Muscle layer of duodenum (tissue), 2 donors: ENCODE measurements around the gene FLRT3.
A peak's percentile ranks its signal among the peaks of the same experiment; 100 is the strongest.

Source experiments
- H3K27ac ChIP-seq: one replicate; pipeline ENCODE4 v1.7.0; 2013; ENCODE audit warnings: mild to moderate bottlenecking, low read length
- H3K27me3 ChIP-seq: one replicate; pipeline ENCODE4 v1.7.0; 2013; ENCODE audit warnings: low read depth, mild to moderate bottlenecking, control low read depth, low read length
- H3K36me3 ChIP-seq, 2 donors: one replicate each; pipeline ENCODE4 v1.7.0; 2013; ENCODE audit warnings: low read length in 2 of 2, control low read depth in 1 of 2, mild to moderate bottlenecking in 1 of 2; ENCODE audit not compliant: insufficient read depth in 2 of 2, control insufficient read depth in 1 of 2
- H3K4me1 ChIP-seq, 2 donors: one replicate each; pipeline ENCODE4 v1.7.0; 2013; ENCODE audit warnings: low read length in 2 of 2, mild to moderate bottlenecking in 2 of 2, control low read depth in 1 of 2, moderate library complexity in 1 of 2; ENCODE audit not compliant: insufficient read depth in 2 of 2, control insufficient read depth in 1 of 2
- H3K4me3 ChIP-seq, 2 donors: one replicate each; pipeline ENCODE4 v1.7.0; 2013; ENCODE audit warnings: low read length in 2 of 2, low read depth in 1 of 2, mild to moderate bottlenecking in 1 of 2
- H3K9me3 ChIP-seq, 2 donors: one replicate each; pipeline ENCODE4 v1.7.0; 2013; ENCODE audit warnings: low read length in 2 of 2, control low read depth in 1 of 2, mild to moderate bottlenecking in 1 of 2; ENCODE audit not compliant: control insufficient read depth in 1 of 2
- donor health status: healthy.

FLRT3 gene

DNA sequence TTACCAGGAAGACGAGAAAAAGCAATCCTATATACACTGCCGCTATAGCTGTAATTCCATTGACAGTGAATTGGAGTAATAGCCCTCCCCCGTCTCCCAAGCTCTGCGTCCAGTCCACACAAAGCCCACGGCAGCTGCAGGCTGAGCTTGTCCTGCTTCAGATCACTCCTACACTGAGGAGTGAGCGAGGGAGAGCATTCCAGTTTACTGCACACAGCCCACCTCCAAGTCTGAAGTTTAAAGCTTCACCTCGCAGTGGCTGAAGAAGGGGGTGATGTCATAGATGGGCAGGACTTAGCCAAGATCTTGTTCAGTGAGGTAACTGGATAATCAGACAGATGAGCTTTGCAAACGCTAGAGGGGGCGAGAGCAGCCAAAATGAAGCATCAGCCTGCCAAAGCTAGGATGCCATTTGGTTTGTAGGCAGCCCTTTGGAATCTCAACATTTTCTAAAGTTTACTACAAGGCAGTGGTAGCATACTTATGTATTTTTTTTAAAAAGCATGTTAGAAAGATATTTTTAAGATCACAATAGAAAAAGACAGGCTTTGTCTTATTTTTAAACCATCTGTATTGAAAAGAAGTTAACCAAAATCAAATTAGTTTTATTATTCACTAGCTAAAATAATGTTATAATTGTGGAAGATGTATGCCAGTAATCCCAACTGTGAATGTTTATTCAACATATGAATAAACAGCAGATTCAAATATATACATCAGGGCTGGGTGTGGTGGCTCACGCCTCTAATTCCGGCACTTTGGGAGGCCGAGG is at the start of gene FLRT3:
Gene FLRT3 (minus strand): TSS at position 213 of the 772 bp plus-strand sequence. CDS start 10,106 bp downstream, outside the sequence.
- Histone ChIP-seq H3K4me1 (peaks cover 0 to 4% of the 10 kb centered on the region in 2 donors), H3K4me3 (peak within 1 kb of the TSS; percentile 66 to 83), H3K27me3 (no peaks in the 10 kb centered on the region), H3K36me3 (no peaks in the 10 kb centered on the region), H3K9me3 (no peaks in the 10 kb centered on the region), H3K27ac (peak within 1 kb of the TSS; percentile 74)

DNA sequence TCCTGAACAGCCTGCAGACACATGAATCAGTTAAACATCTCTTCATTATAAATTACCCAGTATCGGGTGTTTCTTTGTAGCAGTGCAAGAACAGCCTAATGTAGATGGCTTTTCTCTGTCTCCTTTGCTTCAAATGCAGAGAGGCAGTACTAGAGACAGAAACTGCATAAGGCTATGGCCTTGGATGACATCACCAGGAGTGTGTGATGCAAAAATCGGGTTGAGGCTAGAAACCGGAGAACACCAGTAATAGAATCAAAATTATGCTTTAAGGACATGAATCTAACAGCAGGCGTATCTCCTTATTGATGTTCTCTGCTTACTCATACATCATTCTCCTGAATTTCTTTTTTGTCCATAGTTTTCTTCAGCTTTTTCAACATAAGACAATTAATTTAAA is 49.3 kb upstream of the FLRT3 start:
- Histone ChIP-seq H3K4me3 (no peak overlapping the region), H3K27me3 (no peaks in the 10 kb centered on the region), H3K4me1 (no peaks in the 10 kb centered on the region), H3K36me3 (no peaks in the 10 kb centered on the region), H3K27ac (no peak overlapping the region), H3K9me3 (peaks cover 4 to 6% of the 10 kb centered on the region in 2 donors)

DNA sequence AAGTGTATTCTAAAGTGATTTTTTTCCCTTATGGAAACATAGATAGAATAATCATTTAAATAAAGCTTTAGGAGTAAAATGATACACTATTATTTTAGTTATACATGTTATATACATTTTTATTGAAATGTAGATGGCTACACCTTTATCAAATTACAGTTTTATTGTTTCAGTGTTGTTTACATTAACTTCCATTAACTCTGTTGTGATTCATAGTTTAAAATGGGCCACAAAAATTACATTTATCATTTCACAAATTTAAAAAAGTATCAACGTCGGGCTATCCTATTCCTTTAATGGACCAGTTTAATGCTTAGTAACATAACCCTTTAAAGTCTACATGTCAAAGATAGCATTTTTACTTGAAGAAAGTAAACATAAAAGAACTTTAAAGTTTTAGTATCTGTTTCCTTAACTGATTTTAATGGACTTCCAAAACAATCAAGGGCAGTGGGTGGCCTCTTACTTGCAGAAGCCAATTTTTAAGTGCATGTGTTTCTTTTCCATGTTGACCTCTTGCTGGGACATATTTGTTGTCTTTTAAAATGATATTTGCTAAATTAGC is 47.8 kb upstream of the FLRT3 start:
- Histone ChIP-seq H3K9me3 (peaks cover 4 to 6% of the 10 kb centered on the region in 2 donors), H3K4me1 (no peaks in the 10 kb centered on the region), H3K36me3 (no peaks in the 10 kb centered on the region), H3K4me3 (no peak overlapping the region), H3K27ac (no peak overlapping the region), H3K27me3 (no peaks in the 10 kb centered on the region)

DNA sequence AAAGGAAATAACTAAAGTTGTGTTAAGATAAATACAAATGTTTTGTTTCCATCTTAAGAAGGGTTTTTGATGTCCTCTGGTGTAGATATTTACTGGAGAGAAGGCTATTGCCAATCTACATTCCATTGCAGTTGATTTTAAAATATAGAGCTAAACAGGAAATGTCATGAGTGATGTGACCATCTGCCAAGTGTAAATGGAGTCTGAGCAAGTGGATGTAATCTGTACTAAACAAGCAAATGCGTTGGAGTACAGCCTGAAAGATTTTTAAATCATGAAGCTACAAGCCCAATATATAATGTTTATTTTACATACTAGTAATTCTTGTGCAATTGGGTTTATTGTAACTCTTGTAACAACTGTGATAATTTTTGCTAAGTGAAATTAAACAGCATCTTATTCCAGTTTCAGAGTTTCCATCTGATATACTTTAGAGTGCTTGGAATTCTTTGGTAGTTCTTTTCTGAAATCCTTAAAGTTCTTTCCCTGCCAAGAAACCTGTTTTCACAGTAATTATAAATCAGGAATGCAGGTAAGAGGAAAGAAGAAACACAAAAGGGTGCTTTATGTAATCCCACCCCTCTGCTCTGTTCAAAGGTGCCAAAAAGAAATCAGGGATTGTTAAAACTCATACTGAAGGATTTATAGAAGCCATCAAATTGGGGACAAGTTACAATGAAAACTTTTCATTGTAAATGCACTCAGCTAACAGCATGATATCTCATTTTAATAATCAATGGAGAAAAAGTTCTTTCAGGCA is 47.2 kb upstream of the FLRT3 start:
- Histone ChIP-seq H3K4me1 (no peaks in the 10 kb centered on the region), H3K27ac (no peak overlapping the region), H3K27me3 (no peaks in the 10 kb centered on the region), H3K9me3 (peaks cover 4 to 6% of the 10 kb centered on the region in 2 donors), H3K36me3 (no peaks in the 10 kb centered on the region), H3K4me3 (no peak overlapping the region)

DNA sequence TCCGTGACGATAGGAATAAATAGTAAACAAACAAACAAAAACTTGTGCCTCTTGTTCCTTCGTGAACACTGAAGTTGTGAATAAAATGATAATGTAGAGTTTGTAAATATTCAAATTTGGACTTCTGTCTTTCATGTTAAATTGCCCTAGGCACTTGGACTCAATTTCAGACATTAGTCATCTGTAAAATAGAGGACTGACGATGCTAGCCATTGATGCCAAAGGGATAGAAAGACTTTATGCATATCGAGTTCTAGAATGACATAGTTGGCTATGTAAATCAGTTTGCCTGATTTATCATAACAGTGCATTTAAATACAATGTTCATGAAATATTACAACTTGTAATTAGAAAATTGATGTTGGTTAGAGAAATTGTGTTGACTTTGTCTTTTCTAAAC is 45.9 kb upstream of the FLRT3 start:
- no peaks in the 10 kb centered on the region for H3K36me3 ChIP-seq
- no peak overlapping the region for H3K4me3 ChIP-seq
- H3K9me3 ChIP-seq = peaks cover 4 to 6% of the 10 kb centered on the region in 2 donors
- no peaks in the 10 kb centered on the region for H3K4me1 ChIP-seq
- H3K27ac ChIP-seq = no peak overlapping the region
- H3K27me3 ChIP-seq = no peaks in the 10 kb centered on the region

DNA sequence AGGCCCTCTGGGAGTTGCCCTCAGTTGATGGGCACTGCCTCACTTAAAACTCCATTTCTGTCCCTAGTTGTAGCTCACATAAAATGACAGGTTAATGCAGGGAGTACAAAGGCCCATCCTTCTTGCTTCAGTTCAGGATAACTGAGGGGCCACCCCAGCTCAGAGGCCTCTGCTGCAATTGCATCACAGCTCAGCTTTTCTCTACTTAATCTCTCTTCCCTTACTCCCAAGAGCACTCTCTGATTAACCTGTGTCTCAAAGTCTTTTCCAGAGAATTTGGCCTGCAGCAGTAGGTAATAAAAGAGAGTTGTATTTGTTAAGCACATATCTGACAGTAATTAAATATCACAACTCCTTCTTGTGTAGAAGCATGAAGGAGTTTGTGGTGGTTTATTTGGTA is 40.9 kb upstream of the FLRT3 start:
- Histone ChIP-seq H3K9me3 (no peaks in the 10 kb centered on the region), H3K4me1 (no peaks in the 10 kb centered on the region), H3K4me3 (no peak overlapping the region), H3K27ac (no peak overlapping the region), H3K27me3 (no peaks in the 10 kb centered on the region), H3K36me3 (no peaks in the 10 kb centered on the region)

DNA sequence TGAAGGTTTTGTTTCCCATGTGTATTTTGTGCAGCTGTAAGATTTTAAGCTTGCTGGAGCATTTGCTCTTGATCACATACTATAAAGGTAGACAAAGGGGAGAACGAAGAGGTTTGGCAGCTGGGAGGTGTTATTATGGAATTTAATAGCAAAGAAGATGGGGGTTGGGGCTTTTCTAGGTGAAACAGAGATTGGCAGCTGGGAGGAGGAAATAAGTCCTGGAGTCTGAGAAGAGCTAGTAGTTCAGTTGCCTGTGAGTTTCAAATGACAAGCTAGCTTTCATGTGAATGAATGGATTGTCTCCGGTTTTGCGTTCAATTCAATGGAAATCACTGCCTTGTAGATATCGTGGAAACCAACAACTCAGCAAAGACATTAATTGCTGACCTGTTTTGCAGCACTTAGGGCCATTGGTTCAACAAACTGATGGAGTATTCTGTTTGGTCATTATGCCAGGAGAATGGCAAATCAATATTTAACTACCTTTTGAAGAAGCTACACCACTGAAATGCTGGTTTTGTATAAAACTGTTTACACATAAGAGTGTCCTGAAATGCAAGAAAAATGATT is 38.1 kb upstream of the FLRT3 start:
- Histone ChIP-seq H3K9me3 (no peaks in the 10 kb centered on the region), H3K27me3 (no peaks in the 10 kb centered on the region), H3K4me3 (no peak overlapping the region), H3K4me1 (no peaks in the 10 kb centered on the region), H3K36me3 (no peaks in the 10 kb centered on the region), H3K27ac (no peak overlapping the region)

DNA sequence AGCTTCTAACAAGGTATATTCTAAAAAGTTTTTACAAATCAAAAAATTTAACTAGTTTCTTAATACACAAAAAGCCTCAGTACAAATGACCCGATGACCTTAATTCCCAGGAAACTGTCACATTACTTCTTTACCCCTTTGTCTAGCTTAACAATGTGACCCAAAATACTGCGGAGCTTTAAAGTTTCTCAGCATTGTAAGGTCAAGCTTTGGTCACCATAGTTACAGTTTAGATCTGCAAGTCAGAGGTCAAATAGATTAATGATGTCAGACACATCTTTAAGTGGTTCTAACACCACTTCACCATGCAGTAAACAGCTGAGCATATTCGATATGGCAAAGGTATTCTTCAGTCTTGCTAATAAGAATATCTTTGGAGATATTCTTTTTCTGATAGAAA is 36.8 kb upstream of the FLRT3 start:
- H3K4me1 ChIP-seq = no peaks in the 10 kb centered on the region
- H3K9me3 ChIP-seq = no peaks in the 10 kb centered on the region
- no peaks in the 10 kb centered on the region for H3K27me3 ChIP-seq
- no peaks in the 10 kb centered on the region for H3K36me3 ChIP-seq
- no peak overlapping the region for H3K4me3 ChIP-seq
- no peak overlapping the region for H3K27ac ChIP-seq

DNA sequence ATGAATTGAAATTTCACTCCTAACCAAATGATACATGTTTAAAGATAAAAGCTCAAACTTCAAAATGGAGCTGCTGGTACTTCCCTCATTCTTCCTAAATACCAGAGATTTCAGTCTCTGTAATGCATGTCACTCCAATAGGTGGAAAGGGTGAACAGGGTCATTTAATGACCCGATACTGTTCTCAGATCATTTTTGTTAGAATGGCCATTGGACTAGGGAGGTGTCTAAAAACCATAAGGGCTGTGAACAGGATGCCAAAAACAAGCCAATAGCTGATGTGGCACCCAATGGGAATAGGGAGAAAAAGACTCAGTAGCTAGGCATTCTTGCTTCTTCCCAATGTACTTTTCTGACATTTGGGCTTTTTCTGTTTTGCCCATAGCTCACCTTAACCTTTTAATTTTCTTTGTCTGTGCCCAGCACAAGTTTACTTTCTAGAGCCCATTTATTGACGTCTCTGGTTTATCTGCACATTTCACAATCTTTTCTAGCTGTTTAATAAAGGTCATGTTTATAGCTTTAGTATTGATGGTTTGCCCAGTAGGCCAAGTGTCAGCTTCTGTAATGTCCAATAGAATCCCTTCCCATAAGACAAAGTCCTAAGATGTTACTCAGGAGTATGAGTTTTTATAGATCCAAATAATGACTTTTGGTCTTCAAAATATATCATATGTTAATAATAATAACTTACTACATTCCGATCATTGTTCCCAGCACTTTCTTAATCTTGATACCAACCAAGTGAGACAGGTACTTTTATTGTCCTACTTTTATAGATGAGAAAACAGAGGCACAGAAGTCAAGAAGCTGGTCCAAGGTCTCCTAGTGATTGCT is 24.3 kb upstream of the FLRT3 start:
- no peaks in the 10 kb centered on the region for H3K4me1 ChIP-seq
- no peak overlapping the region for H3K27ac ChIP-seq
- H3K27me3 ChIP-seq = no peaks in the 10 kb centered on the region
- peaks cover 0 to 4% of the 10 kb centered on the region in 2 donors for H3K9me3 ChIP-seq
- H3K4me3 ChIP-seq = no peak overlapping the region
- no peaks in the 10 kb centered on the region for H3K36me3 ChIP-seq

DNA sequence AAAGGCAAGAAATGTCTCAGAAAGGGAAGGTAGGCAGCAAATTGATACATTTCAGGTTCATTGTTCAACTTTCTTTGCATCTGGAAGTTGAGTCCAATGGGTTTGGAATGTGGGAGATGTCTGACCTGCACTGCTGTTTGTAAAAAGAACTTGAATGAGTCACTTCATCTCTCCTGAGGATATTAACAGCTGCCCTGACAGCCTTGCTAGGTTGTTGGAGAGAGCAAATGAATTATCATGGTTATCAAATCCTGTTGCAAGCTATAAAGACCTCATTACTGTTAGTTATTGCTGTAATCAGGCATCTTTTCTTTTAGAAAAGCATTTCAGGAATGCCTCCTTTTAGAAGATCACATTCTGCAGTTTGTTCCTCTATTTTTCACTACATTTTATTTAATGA is 23.0 kb upstream of the FLRT3 start:
- no peaks in the 10 kb centered on the region for H3K36me3 ChIP-seq
- no peak overlapping the region for H3K4me3 ChIP-seq
- no peak overlapping the region for H3K27ac ChIP-seq

More for the DNA sequence above, 23.0 kb upstream of the FLRT3 start:
- H3K9me3 ChIP-seq = peaks cover 0 to 4% of the 10 kb centered on the region in 2 donors
- no peaks in the 10 kb centered on the region for H3K4me1 ChIP-seq
- H3K27me3 ChIP-seq = no peaks in the 10 kb centered on the region
